ENCODE data around the gene SUN3.

SUN3 gene

DNA sequence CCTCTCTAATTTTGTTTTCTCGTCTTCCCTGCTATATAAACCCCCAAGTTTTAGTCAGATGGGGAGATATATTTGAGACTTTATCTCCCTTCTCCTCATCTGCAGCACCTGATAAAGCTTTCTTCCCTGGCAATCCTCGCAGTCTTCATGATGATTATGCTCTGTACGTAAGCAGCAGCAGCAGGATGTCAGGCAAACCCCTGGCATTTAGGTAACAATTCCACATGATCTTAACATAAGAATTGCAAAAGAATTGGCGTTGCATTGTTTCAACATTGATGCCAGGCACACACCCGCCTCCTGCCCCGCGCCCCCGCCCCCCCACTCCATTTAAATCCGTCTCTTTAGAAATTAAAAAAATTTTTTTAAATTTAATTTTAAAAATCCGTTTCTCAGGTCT is 86.8 kb downstream of the SUN3 start:
- Mint-ChIP-seq H3K4me3 (no peak overlapping the region), H3K27ac (no peak overlapping the region), H3K4me1 (peaks cover 13% of the 10 kb centered on the region), H3K9me3 (no peaks in the 10 kb centered on the region), H3K27me3 (ENCODE audit: low read depth) (peaks cover 10% of the 10 kb centered on the region), H3K36me3 (ENCODE audit: low read depth) (no peaks in the 10 kb centered on the region)
- TF ChIP-seq, protein P1, sequence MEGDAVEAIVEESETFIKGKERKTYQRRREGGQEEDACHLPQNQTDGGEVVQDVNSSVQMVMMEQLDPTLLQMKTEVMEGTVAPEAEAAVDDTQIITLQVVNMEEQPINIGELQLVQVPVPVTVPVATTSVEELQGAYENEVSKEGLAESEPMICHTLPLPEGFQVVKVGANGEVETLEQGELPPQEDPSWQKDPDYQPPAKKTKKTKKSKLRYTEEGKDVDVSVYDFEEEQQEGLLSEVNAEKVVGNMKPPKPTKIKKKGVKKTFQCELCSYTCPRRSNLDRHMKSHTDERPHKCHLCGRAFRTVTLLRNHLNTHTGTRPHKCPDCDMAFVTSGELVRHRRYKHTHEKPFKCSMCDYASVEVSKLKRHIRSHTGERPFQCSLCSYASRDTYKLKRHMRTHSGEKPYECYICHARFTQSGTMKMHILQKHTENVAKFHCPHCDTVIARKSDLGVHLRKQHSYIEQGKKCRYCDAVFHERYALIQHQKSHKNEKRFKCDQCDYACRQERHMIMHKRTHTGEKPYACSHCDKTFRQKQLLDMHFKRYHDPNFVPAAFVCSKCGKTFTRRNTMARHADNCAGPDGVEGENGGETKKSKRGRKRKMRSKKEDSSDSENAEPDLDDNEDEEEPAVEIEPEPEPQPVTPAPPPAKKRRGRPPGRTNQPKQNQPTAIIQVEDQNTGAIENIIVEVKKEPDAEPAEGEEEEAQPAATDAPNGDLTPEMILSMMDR (IDR thresholded peaks at IDR 0.05; ENCODE audit: unreplicated experiment in 3 of 3): no peak

DNA sequence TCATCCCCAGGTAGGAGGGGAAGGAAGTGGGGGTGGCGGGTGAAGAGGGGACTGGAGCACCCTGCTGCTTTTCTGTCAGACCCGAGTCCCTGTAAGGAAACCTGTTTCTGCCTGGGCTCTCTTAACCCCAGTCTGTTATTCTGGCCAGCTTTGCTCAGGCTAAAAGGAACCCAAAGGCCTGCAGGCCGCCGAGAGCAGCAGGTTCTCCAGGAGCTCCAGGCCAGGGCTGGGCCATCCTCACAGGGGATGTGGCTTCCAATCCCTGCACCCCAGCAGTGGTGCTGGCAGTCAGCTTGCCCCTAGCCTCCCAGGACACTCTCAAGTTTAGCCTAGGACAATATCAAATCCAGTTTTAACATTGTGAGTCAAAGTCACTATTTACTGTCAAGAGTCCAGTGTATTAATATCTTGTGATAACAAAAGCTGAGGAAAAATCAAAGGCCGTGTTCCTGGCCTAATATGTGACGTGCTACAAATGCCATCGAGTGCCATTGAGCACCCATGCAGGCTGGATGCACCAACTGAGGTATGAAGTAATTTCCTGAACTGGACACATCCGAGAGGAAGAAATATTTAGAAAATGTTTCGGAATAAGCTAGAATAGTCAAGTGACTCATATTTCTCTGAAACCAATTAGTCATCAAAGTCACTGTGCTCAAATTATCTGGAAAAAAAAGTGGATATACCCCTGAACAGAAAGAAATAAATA is 87.6 kb downstream of the SUN3 start:
- Mint-ChIP-seq H3K4me3 (no peak overlapping the region), H3K9me3 (no peaks in the 10 kb centered on the region), H3K27me3 (ENCODE audit: low read depth) (peaks cover 10% of the 10 kb centered on the region), H3K36me3 (ENCODE audit: low read depth) (no peaks in the 10 kb centered on the region), H3K27ac (no peak overlapping the region), H3K4me1 (peaks cover 13% of the 10 kb centered on the region)
- TF ChIP-seq, protein P1 (IDR thresholded peaks at IDR 0.05; ENCODE audit: unreplicated experiment in 3 of 3): no peak

DNA sequence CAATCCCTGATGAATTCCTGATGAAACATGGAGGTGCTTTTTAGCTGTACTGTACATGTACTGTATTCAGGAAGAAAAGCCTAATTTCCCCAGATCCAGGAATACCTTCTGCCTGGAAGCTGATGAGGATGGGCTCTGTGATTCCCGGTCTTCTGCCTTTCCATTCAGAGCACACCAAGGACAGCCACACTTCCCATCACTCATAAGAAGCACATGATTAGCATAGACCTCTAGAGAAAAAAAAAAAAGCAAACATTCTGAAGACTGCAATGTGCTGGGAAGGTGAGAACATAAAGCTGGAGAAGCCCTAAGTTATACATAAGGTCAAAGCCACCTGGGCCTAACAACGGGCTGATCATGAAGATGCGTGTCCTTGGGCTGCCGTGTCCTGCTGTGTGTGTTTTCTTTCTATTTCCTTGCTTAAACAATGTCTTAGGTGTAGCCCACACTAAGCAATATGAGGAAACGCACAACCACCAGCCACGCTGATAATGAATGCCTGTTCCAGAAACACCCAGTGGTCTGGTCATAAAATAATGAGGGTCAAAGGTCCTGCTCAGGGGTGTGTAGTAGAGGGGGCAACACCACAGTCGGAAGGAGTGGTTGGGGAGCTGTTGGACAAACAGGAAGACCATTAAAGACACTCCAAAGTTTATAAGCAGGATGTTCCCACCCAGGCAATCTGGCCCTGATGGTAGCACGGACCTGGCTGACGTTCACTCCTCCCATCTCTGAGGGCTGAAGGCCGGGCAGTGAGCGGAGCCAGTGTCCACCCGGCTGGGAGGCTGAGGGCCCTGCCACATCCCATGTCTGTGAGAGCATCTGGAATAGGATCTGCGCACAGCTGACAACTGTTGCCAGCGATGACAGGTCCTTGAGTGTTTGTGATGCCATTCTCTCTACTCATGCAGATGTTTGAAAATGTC is 88.6 kb downstream of the SUN3 start:
- H3K36me3 Mint-ChIP-seq (ENCODE audit: low read depth): no peaks in the 10 kb centered on the region
- H3K4me3 Mint-ChIP-seq: no peak overlapping the region
- TF ChIP-seq, protein P1 (IDR thresholded peaks at IDR 0.05; ENCODE audit: unreplicated experiment in 3 of 3): no peak
- H3K27me3 Mint-ChIP-seq (ENCODE audit: low read depth): peaks cover 10% of the 10 kb centered on the region
- no peaks in the 10 kb centered on the region for H3K9me3 Mint-ChIP-seq
- no peak overlapping the region for H3K27ac Mint-ChIP-seq
- peaks cover 12% of the 10 kb centered on the region for H3K4me1 Mint-ChIP-seq

DNA sequence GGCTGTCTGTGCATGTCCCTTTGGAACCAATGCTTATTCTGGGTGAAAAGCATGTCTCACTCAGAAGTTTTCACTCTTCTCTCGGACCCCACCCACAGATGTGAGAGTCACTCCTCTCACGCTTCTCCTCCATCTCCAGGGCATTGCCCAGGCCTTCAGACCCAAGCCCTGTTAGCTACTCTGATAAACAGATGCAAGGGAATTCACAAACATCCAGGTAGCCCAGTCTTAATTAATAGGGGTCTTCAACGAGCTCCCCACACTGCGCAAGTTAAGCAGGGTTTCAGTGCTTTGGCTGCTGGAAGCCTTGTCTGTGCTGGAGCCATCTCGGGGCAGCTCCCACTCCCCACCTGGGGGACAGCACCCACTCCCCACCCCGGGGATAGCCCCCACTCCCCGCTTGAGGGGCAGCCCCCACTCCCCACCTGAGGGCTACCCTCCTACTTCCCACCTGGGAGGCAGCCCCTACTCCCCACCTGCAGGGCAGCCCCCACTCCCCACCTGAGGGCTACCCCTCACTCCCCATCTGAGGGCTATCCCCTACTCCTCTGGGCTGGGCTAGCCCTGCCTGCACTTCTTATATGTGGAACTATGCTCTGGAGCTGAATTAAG is 89.4 kb downstream of the SUN3 start:
- Mint-ChIP-seq H3K27me3 (ENCODE audit: low read depth) (peaks cover 10% of the 10 kb centered on the region), H3K4me1 (peaks cover 8% of the 10 kb centered on the region), H3K4me3 (no peak overlapping the region), H3K27ac (no peak overlapping the region), H3K9me3 (no peaks in the 10 kb centered on the region), H3K36me3 (ENCODE audit: low read depth) (no peaks in the 10 kb centered on the region)
- TF ChIP-seq, protein P1 (IDR thresholded peaks at IDR 0.05; ENCODE audit: unreplicated experiment in 3 of 3): no peak

DNA sequence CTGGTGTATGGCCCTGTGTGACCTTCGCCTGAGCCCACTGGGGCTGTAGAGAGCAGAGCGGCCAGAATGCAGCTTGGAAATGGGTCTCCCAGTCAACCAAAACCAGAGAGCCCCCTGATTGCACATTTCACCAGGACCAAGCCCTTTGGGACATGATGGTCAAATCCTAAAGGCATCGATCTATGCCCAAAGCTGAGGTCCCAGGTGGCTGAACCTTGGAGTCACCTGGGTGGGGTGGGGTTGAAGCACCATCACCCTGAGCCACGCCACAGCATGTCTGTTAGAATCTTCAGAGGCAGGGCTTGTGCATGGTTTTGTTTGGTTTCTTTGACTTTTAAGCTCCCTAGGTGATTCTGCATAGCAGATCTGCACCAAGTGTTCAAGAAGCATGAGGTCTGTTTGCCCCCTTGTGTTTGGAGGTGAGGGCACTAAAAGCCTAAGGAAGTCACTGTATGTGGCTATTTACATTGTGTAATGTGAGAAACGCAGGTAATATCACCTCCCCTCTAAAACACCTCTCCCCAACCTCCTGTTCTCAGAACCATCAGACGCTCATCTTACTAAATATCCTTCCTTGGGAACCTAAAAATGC is 90.2 kb downstream of the SUN3 start:
- peaks cover 6% of the 10 kb centered on the region for H3K4me1 Mint-ChIP-seq
- no peaks in the 10 kb centered on the region for H3K36me3 Mint-ChIP-seq (ENCODE audit: low read depth)
- H3K27me3 Mint-ChIP-seq (ENCODE audit: low read depth): peaks cover 10% of the 10 kb centered on the region
- no peak overlapping the region for H3K4me3 Mint-ChIP-seq
- H3K9me3 Mint-ChIP-seq: no peaks in the 10 kb centered on the region
- TF ChIP-seq, protein P1 (IDR thresholded peaks at IDR 0.05; ENCODE audit: unreplicated experiment in 3 of 3): no peak
- H3K27ac Mint-ChIP-seq: no peak overlapping the region

All from nephron (organoid).